Measurements from ENCODE around the gene SAC3D1. TPM values are rescaled to one million over a fixed set of nuclear protein-coding genes. Genes with fewer than 3 reads are reported as not detected.

SAC3D1 gene
- total RNA-seq, 2 experiments from 2014 or later: 14.0 to 14.5 TPM

DNA sequence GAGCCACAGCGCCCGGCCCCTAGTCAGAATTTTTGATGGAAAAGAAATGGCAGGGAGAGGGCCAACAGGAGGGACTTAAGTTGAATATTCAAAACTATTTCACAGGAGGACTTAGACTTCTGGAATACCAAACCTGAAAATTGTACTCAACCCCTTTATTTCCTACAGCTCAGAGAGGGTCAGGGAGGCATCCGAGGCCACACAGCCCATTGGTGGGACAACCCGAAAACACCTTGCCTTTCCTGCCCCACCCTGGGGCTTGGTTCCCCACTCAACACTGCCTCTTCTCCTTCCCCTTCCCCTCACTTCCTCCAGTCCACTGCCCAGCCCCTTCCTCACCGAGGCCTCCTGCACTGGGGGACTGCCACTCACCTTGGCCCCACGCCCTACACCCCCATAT, 16.0 kb downstream of the SAC3D1 start:
- ATAC-seq (no peak), DNase-seq (no peak)
- Mint-ChIP-seq H3K4me3 (no peak overlapping the region), H3K27ac (no peak overlapping the region), H3K36me3 (ENCODE audit: low read depth) (no peaks in the 10 kb centered on the region), H3K4me1 (ENCODE audit: low read depth) (peaks cover 19% of the 10 kb centered on the region), H3K27me3 (no peaks in the 10 kb centered on the region), H3K9me3 (no peaks in the 10 kb centered on the region)
- ChIA-PET CTCF (interaction anchor here (1.1 kb wide), 1 partner anchor 43 kb away, joined by 4 read pairs; the partner anchor contains the start of gene ARL2), POLR2A (no interaction called here)
- TF ChIP-seq, protein P1, sequence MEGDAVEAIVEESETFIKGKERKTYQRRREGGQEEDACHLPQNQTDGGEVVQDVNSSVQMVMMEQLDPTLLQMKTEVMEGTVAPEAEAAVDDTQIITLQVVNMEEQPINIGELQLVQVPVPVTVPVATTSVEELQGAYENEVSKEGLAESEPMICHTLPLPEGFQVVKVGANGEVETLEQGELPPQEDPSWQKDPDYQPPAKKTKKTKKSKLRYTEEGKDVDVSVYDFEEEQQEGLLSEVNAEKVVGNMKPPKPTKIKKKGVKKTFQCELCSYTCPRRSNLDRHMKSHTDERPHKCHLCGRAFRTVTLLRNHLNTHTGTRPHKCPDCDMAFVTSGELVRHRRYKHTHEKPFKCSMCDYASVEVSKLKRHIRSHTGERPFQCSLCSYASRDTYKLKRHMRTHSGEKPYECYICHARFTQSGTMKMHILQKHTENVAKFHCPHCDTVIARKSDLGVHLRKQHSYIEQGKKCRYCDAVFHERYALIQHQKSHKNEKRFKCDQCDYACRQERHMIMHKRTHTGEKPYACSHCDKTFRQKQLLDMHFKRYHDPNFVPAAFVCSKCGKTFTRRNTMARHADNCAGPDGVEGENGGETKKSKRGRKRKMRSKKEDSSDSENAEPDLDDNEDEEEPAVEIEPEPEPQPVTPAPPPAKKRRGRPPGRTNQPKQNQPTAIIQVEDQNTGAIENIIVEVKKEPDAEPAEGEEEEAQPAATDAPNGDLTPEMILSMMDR (IDR thresholded peaks at IDR 0.05): no peak
- intact Hi-C loops (cut with micrococcal nuclease): no loop called here

- Mint-ChIP-seq H3K9me3 (no peaks in the 10 kb centered on the region), H3K36me3 (ENCODE audit: low read depth) (no peaks in the 10 kb centered on the region), H3K27ac (no peak overlapping the region), H3K4me3 (no peak overlapping the region), H3K4me1 (ENCODE audit: low read depth) (peaks cover 19% of the 10 kb centered on the region), H3K27me3 (no peaks in the 10 kb centered on the region)
- intact Hi-C loops (cut with micrococcal nuclease): no loop called here
- ChIA-PET POLR2A (no interaction called here), CTCF (interaction anchor here (1.1 kb wide), 1 partner anchor 43 kb away, joined by 4 read pairs; the partner anchor contains the start of gene ARL2)
- TF ChIP-seq, protein P1 (IDR thresholded peaks at IDR 0.05): no peak
- DNase-seq (no peak), ATAC-seq (no peak)
Measured at GRCh38 chr11:65057526-65057925, 16.5 kb downstream of the SAC3D1 start.

GRCh38 chr11:65058012-65058411, 17.0 kb downstream of the SAC3D1 start:
- ATAC-seq (no peak), DNase-seq (no peak)
- Mint-ChIP-seq H3K27me3 (no peaks in the 10 kb centered on the region), H3K4me1 (ENCODE audit: low read depth) (peaks cover 19% of the 10 kb centered on the region), H3K9me3 (no peaks in the 10 kb centered on the region), H3K36me3 (ENCODE audit: low read depth) (no peaks in the 10 kb centered on the region), H3K4me3 (no peak overlapping the region), H3K27ac (no peak overlapping the region)
- ChIA-PET POLR2A (no interaction called here), CTCF (interaction anchor here (1.2 kb wide), 1 partner anchor 17 kb away, joined by 3 read pairs; the partner anchor contains the start of gene SAC3D1)
- intact Hi-C loops (cut with micrococcal nuclease): no loop called here
- TF ChIP-seq, protein P1 (IDR thresholded peaks at IDR 0.05): no peak

GRCh38 chr11:65058419-65059054, 17.5 kb downstream of the SAC3D1 start, which contains the start of gene NAALADL1:
Gene NAALADL1 (minus strand): TSS chr11:65058553. CDS start chr11:65058521, 32 bp downstream.
- no peak within 1 kb of the TSS for H3K4me3 Mint-ChIP-seq
- peaks cover 16% of the 10 kb centered on the region for H3K4me1 Mint-ChIP-seq (ENCODE audit: low read depth)
- no peak for ATAC-seq
- intact Hi-C loops (cut with micrococcal nuclease): no loop called here
- no peaks in the 10 kb centered on the region for H3K9me3 Mint-ChIP-seq
- DNase-seq: no peak
- TF ChIP-seq, protein P1 (IDR thresholded peaks at IDR 0.05): no peak
- ChIA-PET POLR2A (no interaction called here), CTCF (interaction anchor here (1.1 to 1.2 kb wide), 2 partner anchors 17 to 211 kb away, joined by 3 read pairs; partner anchors contain the start of gene SAC3D1)
- no peaks in the 10 kb centered on the region for H3K27me3 Mint-ChIP-seq
- no peak within 1 kb of the TSS for H3K27ac Mint-ChIP-seq
- no peaks in the 10 kb centered on the region for H3K36me3 Mint-ChIP-seq (ENCODE audit: low read depth)

DNA sequence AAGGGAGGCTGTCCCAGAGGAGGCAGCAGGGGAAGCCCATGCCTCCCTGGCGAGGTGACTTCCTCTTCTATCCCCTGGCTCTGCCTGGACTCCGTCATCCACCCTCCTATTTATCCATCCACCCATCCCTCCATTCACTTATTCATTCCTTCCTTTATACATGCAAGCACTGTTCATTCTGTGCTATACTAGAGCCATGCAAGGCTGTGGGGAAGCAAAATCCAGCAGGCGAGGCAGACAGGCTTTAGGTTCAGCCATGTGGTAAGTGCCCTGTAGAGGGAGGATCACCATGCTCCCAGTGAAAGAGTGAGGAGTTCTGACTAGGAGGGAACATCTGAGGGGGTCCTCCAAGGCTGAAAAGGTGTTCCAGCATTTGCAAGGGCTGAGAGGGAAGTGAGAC, 18.5 kb downstream of the SAC3D1 start:
- Mint-ChIP-seq H3K27me3 (no peaks in the 10 kb centered on the region), H3K9me3 (no peaks in the 10 kb centered on the region), H3K4me3 (no peak overlapping the region), H3K4me1 (ENCODE audit: low read depth) (peaks cover 6% of the 10 kb centered on the region), H3K27ac (no peak overlapping the region), H3K36me3 (ENCODE audit: low read depth) (no peaks in the 10 kb centered on the region)
- TF ChIP-seq, protein P1 (IDR thresholded peaks at IDR 0.05): no peak
- CTCF ChIA-PET: interaction anchor here (1.1 kb wide), 1 partner anchor 212 kb away, joined by 3 read pairs; no protein-coding TSS in a partner anchor
- DNase-seq: no peak
- intact Hi-C loops (cut with micrococcal nuclease): no loop called here
- ATAC-seq: no peak
- POLR2A ChIA-PET: interaction anchor here (0.5 to 0.8 kb wide), 2 partner anchors 10 to 17 kb away, joined by 3 to 4 read pairs; no protein-coding TSS in a partner anchor
